Measurements from ENCODE around the gene UBASH3B. TPM values are rescaled to one million over a fixed set of nuclear protein-coding genes. Genes with fewer than 3 reads are reported as not detected.
"Not testable (repeated sequence)": the region's sequence is repeated elsewhere in the genome, so short reads cannot be mapped to it uniquely, and the experiment has no call there.

The UBASH3B gene
- total and polyA plus RNA-seq, 2 experiments from 2014 or later = 5.1 to 11.1 TPM

DNA sequence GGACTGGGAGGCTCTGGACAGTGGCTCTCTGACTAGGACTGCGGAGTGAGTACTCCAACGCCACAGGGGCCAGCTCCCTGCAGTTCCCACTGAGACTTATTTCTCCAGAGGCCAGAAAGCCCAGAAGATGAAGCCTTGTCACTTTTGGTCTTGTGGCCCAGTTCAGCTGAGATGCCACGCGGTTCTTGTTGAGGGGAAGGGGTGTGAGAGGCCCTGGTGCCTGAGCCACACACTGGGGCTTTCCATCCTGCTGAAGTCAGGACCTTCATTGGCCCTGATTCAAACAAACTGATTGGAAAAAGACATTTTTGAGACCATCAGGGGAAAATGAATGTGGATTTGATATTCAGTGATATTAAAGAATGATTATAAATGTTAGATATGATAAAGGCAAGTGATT is 73.6 kb downstream of the UBASH3B start:
- H3K9me3 ChIP-seq (ENCODE audit: low read depth) = no peaks in the 10 kb centered on the region
- H3K9me2 ChIP-seq (replicated peaks; ENCODE audit: insufficient read depth) = no peaks in the 10 kb centered on the region
- TF ChIP-seq EZH2phosphoT487 (IDR thresholded peaks at IDR 0.05; ENCODE audit: low read depth, severe bottlenecking, unreplicated experiment) (no peak), EZH2 (IDR thresholded peaks at IDR 0.05; ENCODE audit: borderline replicate concordance) (no peak)
- TF ChIP-seq, protein P1, sequence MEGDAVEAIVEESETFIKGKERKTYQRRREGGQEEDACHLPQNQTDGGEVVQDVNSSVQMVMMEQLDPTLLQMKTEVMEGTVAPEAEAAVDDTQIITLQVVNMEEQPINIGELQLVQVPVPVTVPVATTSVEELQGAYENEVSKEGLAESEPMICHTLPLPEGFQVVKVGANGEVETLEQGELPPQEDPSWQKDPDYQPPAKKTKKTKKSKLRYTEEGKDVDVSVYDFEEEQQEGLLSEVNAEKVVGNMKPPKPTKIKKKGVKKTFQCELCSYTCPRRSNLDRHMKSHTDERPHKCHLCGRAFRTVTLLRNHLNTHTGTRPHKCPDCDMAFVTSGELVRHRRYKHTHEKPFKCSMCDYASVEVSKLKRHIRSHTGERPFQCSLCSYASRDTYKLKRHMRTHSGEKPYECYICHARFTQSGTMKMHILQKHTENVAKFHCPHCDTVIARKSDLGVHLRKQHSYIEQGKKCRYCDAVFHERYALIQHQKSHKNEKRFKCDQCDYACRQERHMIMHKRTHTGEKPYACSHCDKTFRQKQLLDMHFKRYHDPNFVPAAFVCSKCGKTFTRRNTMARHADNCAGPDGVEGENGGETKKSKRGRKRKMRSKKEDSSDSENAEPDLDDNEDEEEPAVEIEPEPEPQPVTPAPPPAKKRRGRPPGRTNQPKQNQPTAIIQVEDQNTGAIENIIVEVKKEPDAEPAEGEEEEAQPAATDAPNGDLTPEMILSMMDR (IDR thresholded peaks at IDR 0.05; ENCODE audit: poor library complexity) = no peak
- no peaks in the 10 kb centered on the region for H3K79me2 ChIP-seq
- no peak for DNase-seq (ENCODE audit: low spot score)
- H3K4me2 ChIP-seq = no peak overlapping the region
- no peaks in the 10 kb centered on the region for H3K36me3 ChIP-seq (replicated peaks; ENCODE audit: insufficient read depth, low read depth)
- H3K4me3 ChIP-seq = no peak overlapping the region
- no peak overlapping the region for H2AFZ ChIP-seq
- WGBS (ENCODE audit: low lambda C conversion rate, missing lambda C conversion rate) = 95% methylated on average over 4 of the region's 4 CpGs
- H4K20me1 ChIP-seq (ENCODE audit: insufficient read depth, poor library complexity, severe bottlenecking) = no peaks in the 10 kb centered on the region
- peaks cover 15% of the 10 kb centered on the region for H3K4me1 ChIP-seq (ENCODE audit: insufficient read depth)
- no peak overlapping the region for H3K27ac ChIP-seq
- no peaks in the 10 kb centered on the region for H3K27me3 ChIP-seq

DNA sequence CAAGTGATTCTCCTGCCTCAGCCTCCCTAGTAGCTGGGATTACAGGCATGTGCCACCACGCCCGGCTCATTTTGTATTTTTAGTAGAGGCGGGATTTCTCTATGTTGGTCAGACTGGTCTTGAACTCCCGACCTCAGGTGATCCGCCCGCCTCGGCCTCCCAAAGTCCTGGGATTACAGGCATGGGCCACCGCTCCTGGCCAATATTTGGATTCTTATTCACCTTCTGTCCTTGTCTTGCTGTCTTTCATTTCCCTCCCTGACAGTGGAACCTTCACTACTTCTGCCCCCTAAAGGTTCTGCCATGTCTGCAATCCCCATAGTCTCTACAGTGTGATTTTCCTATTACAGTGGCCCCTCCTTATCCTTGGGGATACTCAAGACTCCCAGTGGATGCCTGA is 75.2 kb downstream of the UBASH3B start:
- not testable (repeated sequence) for H3K36me3 ChIP-seq (replicated peaks; ENCODE audit: insufficient read depth, low read depth); H3K9me2 ChIP-seq (replicated peaks; ENCODE audit: insufficient read depth); H3K27me3 ChIP-seq; H3K27ac ChIP-seq; H3K4me2 ChIP-seq; H4K20me1 ChIP-seq (ENCODE audit: insufficient read depth, poor library complexity, severe bottlenecking); H3K79me2 ChIP-seq; H3K9me3 ChIP-seq (ENCODE audit: low read depth); DNase-seq (ENCODE audit: low spot score); H2AFZ ChIP-seq; H3K4me3 ChIP-seq
- peaks cover 19% of the 10 kb centered on the region for H3K4me1 ChIP-seq (ENCODE audit: insufficient read depth)
- 99% methylated on average over 8 of the region's 8 CpGs for WGBS (ENCODE audit: low lambda C conversion rate, missing lambda C conversion rate)

DNA sequence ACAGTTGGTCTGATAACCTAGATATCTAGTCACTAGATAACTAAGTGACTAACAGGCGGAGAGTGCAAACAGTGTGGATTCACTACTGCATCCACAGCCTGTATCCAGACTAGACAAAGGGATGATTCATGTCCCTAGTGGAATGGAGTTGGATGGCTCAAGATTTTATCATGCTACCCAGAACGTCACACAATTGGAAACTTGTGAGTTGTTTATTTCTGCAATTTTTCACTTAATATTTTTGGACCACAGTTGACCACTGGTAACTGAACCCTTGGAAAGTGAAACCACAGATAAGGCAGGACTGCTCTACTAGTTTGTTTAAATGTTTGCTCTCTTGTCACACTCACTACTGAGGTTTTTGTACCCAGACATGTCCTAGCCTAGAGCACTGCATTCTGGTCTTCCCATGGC is 76.0 kb downstream of the UBASH3B start:
- Histone ChIP-seq H3K4me1 (ENCODE audit: insufficient read depth) (peaks cover 19% of the 10 kb centered on the region), H3K27ac (peak overlapping the region; percentile 34), H3K9me2 (replicated peaks; ENCODE audit: insufficient read depth) (no peaks in the 10 kb centered on the region), H4K20me1 (ENCODE audit: insufficient read depth, poor library complexity, severe bottlenecking) (no peaks in the 10 kb centered on the region), H3K36me3 (replicated peaks; ENCODE audit: insufficient read depth, low read depth) (no peaks in the 10 kb centered on the region), H3K27me3 (no peaks in the 10 kb centered on the region), H3K4me2 (no peak overlapping the region), H3K9me3 (ENCODE audit: low read depth) (no peaks in the 10 kb centered on the region), H2AFZ (no peak overlapping the region), H3K4me3 (no peak overlapping the region), H3K79me2 (no peaks in the 10 kb centered on the region)
- TF ChIP-seq EZH2 (IDR thresholded peaks at IDR 0.05; ENCODE audit: borderline replicate concordance) (no peak), EZH2phosphoT487 (IDR thresholded peaks at IDR 0.05; ENCODE audit: low read depth, severe bottlenecking, unreplicated experiment) (no peak)
- TF ChIP-seq, protein P1 (IDR thresholded peaks at IDR 0.05; ENCODE audit: poor library complexity) = no peak
- no peak for DNase-seq (ENCODE audit: low spot score)
- WGBS (ENCODE audit: low lambda C conversion rate, missing lambda C conversion rate) = 78% methylated on average over 2 of the region's 2 CpGs

DNA sequence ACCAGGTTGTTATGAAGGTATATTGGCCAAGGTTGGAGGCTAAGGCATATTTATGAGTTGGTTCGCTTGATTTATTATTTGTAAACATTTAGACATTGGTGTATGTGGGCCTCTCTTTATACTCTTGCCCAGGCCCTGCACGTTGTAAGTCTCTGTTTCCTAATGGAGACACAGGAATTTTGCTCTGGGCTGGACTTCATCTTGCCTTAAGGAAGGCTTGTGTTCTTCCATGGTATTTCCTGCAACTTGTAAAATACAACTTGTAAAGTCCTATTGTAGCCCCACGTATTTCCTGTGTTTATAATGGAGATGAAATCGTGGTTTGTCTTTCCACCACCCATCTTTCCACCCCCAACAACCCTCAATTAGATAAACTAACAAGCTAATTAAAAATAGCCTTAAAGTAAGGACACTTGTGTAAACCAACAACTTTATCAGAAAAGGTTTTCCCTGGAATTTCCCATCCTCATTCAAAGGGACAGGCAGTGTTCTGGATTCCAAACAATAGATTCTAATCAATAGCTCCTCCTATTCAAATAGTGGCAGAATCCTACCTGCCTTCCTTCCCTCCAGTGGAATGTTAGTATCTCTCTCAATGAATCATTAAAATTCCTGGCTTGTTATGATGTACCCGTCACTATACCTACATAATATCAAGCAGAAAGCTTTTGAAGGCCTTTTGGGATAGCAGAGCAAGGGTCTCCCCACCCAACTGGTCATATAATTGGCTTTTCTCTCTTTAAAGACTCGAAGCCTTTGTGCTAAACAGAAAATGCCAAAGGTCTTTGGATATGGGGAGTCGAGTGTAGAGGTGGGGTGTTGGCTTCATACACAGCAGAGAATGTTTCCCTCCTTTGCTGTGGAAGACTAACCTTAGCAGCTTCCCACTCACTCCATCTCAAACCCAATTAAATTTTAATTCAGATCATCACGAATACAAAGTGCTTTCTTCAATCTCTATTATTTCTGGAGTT is 77.1 kb downstream of the UBASH3B start:
- Histone ChIP-seq H4K20me1 (ENCODE audit: insufficient read depth, poor library complexity, severe bottlenecking) (no peaks in the 10 kb centered on the region), H3K9me3 (ENCODE audit: low read depth) (no peaks in the 10 kb centered on the region), H3K9me2 (replicated peaks; ENCODE audit: insufficient read depth) (no peaks in the 10 kb centered on the region), H3K27me3 (no peaks in the 10 kb centered on the region), H3K4me2 (no peak overlapping the region), H3K4me3 (no peak overlapping the region), H3K79me2 (no peaks in the 10 kb centered on the region), H2AFZ (no peak overlapping the region), H3K4me1 (ENCODE audit: insufficient read depth) (peaks cover 19% of the 10 kb centered on the region), H3K27ac (peak overlapping the region; percentile 34), H3K36me3 (replicated peaks; ENCODE audit: insufficient read depth, low read depth) (no peaks in the 10 kb centered on the region)
- WGBS (ENCODE audit: low lambda C conversion rate, missing lambda C conversion rate) = 38% methylated on average over 8 of the region's 8 CpGs
- TF ChIP-seq EZH2phosphoT487 (IDR thresholded peaks at IDR 0.05; ENCODE audit: low read depth, severe bottlenecking, unreplicated experiment) = no peak
- TF ChIP-seq EZH2 (IDR thresholded peaks at IDR 0.05; ENCODE audit: borderline replicate concordance) = no peak
- TF ChIP-seq, protein P1 (IDR thresholded peaks at IDR 0.05; ENCODE audit: poor library complexity) = no peak
- no peak for DNase-seq (ENCODE audit: low spot score)
